Mesothelial cell of epicardium (in vitro differentiated cells): ENCODE data around the gene ERMP1. TPM values are rescaled to one million over a fixed set of nuclear protein-coding genes. Genes with fewer than 3 reads are reported as not detected.

ENCODE experiments used
- DNase-seq, 2 experiments: peaks; one replicate each; pipeline ENCODE4 v3.0.0; 2021; ENCODE audit warnings: low spot score in 2 of 2; ENCODE audit not compliant: unreplicated experiment in 2 of 2
- H3K27ac Mint-ChIP-seq: 2 replicates; pipeline ENCODE4 v1.8.0; 2021; ENCODE audit warnings: mixed read lengths
- H3K27me3 Mint-ChIP-seq: 2 replicates; pipeline ENCODE4 v1.8.0; 2021; ENCODE audit warnings: low read depth, mixed read lengths
- H3K36me3 Mint-ChIP-seq: 2 replicates; pipeline ENCODE4 v1.8.0; 2021; ENCODE audit warnings: mixed read lengths
- H3K4me1 Mint-ChIP-seq: 2 replicates; pipeline ENCODE4 v1.8.0; 2021; ENCODE audit warnings: mixed read lengths
- H3K4me3 Mint-ChIP-seq: 2 replicates; pipeline ENCODE4 v1.8.0; 2021; ENCODE audit warnings: mild to moderate bottlenecking, moderate library complexity, mixed read lengths
- H3K9me3 Mint-ChIP-seq: 2 replicates; pipeline ENCODE4 v1.8.0; 2021; ENCODE audit warnings: mixed read lengths
- total RNA-seq: library from RNA; stranded (reverse); gene quantifications from 3 replicates; pipeline ENCODE4 v1.2.1, GENCODE V29; 2021
- TF ChIP-seq, protein P1 (sequence below): fragments of 200-600 bp; sonication (generic); IDR thresholded peaks from one replicate; pipeline ENCODE4 v1.5.0; 2021; ENCODE audit warnings: antibody characterized with exemption; ENCODE audit not compliant: unreplicated experiment

Gene ERMP1
- total RNA-seq, 1 donor from 2014 or later: 25.2 TPM

DNA sequence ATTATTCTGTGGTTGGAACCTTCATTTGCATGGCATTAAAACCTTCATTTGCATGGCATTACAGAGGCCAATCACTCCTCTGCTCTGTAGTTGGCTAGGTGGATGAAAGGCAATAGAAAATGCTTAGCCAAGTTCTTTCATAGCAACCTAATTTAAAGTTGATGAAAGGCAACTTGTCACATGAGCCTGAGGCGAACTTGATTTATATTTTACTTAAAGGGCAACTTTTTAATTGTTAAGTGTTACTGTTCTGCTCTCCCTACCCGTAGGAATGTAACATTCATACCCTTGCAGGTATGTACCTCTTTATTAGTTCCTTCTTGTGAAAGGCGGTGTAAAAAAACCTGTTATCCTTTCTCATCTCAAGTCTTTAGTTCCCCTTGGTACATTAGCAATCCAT is 7.9 kb upstream of the ERMP1 start:
- Mint-ChIP-seq H3K27me3 (peaks cover 9% of the 10 kb centered on the region), H3K36me3 (no peaks in the 10 kb centered on the region), H3K4me1 (peaks cover 40% of the 10 kb centered on the region), H3K4me3 (no peak overlapping the region), H3K9me3 (no peaks in the 10 kb centered on the region), H3K27ac (no peak overlapping the region)
- TF ChIP-seq, protein P1, sequence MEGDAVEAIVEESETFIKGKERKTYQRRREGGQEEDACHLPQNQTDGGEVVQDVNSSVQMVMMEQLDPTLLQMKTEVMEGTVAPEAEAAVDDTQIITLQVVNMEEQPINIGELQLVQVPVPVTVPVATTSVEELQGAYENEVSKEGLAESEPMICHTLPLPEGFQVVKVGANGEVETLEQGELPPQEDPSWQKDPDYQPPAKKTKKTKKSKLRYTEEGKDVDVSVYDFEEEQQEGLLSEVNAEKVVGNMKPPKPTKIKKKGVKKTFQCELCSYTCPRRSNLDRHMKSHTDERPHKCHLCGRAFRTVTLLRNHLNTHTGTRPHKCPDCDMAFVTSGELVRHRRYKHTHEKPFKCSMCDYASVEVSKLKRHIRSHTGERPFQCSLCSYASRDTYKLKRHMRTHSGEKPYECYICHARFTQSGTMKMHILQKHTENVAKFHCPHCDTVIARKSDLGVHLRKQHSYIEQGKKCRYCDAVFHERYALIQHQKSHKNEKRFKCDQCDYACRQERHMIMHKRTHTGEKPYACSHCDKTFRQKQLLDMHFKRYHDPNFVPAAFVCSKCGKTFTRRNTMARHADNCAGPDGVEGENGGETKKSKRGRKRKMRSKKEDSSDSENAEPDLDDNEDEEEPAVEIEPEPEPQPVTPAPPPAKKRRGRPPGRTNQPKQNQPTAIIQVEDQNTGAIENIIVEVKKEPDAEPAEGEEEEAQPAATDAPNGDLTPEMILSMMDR: no peak
- no peak for DNase-seq

DNA sequence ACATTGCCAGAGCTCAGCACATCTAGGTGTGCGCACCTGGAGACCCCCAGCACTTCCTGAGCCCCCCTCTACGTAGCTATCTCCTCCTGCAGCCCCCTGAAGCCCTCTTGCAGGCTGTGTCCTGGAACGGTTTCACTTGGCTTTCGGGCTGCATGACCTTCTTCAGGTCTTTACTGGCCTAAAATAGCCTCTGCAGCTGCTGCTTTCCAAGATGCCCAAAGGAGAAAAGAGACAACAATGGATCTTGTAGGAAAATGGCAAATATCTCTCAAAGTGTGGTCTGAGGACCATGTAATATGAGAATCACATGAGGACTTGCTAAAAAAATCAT is 6.6 kb upstream of the ERMP1 start:
- Mint-ChIP-seq H3K4me1 (peaks cover 31% of the 10 kb centered on the region), H3K27ac (no peak overlapping the region), H3K4me3 (no peak overlapping the region), H3K36me3 (no peaks in the 10 kb centered on the region), H3K9me3 (no peaks in the 10 kb centered on the region), H3K27me3 (peaks cover 18% of the 10 kb centered on the region)
- DNase-seq: no peak
- TF ChIP-seq, protein P1: no peak

GRCh38 chr9:5838884-5839571 is 6.1 kb upstream of the ERMP1 start:
- no peaks in the 10 kb centered on the region for H3K9me3 Mint-ChIP-seq
- TF ChIP-seq, protein P1: no peak
- H3K36me3 Mint-ChIP-seq: no peaks in the 10 kb centered on the region
- DNase-seq: no peak
- peaks cover 18% of the 10 kb centered on the region for H3K27me3 Mint-ChIP-seq
- H3K4me1 Mint-ChIP-seq: peaks cover 28% of the 10 kb centered on the region
- no peak overlapping the region for H3K4me3 Mint-ChIP-seq
- no peak overlapping the region for H3K27ac Mint-ChIP-seq

GRCh38 chr9:5835808-5836207 is 2.9 kb upstream of the ERMP1 start:
- Mint-ChIP-seq H3K4me1 (peaks cover 30% of the 10 kb centered on the region), H3K27ac (no peak overlapping the region), H3K27me3 (peaks cover 21% of the 10 kb centered on the region), H3K9me3 (no peaks in the 10 kb centered on the region), H3K36me3 (no peaks in the 10 kb centered on the region), H3K4me3 (no peak overlapping the region)
- no peak for DNase-seq
- TF ChIP-seq, protein P1: no peak

DNA sequence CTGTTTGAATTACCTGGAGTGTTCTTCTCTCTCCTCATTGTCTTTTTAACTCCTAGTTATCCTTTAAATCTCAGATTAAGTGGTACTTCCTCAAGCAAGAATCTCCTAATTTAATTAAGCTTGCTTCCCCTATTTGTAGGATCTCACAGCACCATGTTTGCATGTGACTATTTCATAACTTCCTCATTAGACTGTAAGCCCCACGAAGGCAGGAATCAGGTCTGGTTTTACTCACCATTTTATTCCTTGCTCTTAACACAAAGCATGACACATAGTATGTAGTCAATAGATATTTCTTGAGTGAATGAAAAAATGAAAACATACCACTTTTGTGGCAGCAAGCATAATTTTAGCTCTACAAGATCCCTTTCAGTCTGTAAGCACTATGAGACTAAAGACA is 1.3 kb upstream of the ERMP1 start:
- Mint-ChIP-seq H3K4me3 (no peak overlapping the region), H3K9me3 (no peaks in the 10 kb centered on the region), H3K36me3 (no peaks in the 10 kb centered on the region), H3K4me1 (peaks cover 25% of the 10 kb centered on the region), H3K27me3 (peaks cover 23% of the 10 kb centered on the region), H3K27ac (no peak overlapping the region)
- no peak for DNase-seq
- TF ChIP-seq, protein P1: no peak
